Measurements from ENCODE around the gene RSPH3.

RSPH3 gene

DNA sequence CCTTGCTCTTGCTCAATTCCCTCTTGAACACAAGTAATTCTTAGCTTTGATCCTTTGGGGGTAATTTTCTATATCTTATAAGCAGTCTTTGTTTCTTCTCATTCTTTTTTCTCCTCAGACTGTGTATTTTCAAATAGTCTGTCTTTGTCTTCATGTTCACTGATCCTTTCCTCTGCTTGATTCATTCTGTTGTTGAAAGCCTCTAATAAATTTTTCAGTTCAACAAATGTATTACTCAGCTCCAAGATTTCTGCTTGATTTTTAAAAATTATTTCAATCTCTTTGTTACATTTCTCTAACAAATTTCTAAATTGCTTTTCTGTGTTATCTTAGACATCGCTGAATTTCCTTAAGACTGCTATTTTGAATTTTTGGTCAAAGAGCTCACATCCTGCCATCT, 11.5 kb downstream of the RSPH3 start:
- TF ChIP-seq, protein P1, sequence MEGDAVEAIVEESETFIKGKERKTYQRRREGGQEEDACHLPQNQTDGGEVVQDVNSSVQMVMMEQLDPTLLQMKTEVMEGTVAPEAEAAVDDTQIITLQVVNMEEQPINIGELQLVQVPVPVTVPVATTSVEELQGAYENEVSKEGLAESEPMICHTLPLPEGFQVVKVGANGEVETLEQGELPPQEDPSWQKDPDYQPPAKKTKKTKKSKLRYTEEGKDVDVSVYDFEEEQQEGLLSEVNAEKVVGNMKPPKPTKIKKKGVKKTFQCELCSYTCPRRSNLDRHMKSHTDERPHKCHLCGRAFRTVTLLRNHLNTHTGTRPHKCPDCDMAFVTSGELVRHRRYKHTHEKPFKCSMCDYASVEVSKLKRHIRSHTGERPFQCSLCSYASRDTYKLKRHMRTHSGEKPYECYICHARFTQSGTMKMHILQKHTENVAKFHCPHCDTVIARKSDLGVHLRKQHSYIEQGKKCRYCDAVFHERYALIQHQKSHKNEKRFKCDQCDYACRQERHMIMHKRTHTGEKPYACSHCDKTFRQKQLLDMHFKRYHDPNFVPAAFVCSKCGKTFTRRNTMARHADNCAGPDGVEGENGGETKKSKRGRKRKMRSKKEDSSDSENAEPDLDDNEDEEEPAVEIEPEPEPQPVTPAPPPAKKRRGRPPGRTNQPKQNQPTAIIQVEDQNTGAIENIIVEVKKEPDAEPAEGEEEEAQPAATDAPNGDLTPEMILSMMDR (IDR thresholded peaks at IDR 0.05; ENCODE audit: low read length), result no peak
- no peak for TF ChIP-seq EZH2 (IDR thresholded peaks at IDR 0.05; ENCODE audit: borderline replicate concordance, low read length)
- H3K36me3 ChIP-seq (ENCODE audit: insufficient read depth, low read length), result no peaks in the 10 kb centered on the region
- H3K9ac ChIP-seq (ENCODE audit: low read length), result no peak overlapping the region
- H2AFZ ChIP-seq (ENCODE audit: low read length), result no peak overlapping the region
- H3K4me1 ChIP-seq (ENCODE audit: insufficient read depth, low read length, severe bottlenecking), result no peaks in the 10 kb centered on the region
- no peak overlapping the region for H3K27ac ChIP-seq (ENCODE audit: low read depth, low read length, poor library complexity, severe bottlenecking)
- H3K9me2 ChIP-seq (ENCODE audit: low read depth, low read length), result no peaks in the 10 kb centered on the region
- H3K4me3 ChIP-seq (ENCODE audit: low read depth, low read length, poor library complexity, severe bottlenecking), result no peak overlapping the region
- H4K20me1 ChIP-seq (ENCODE audit: insufficient read depth, low read length), result no peaks in the 10 kb centered on the region
- no peaks in the 10 kb centered on the region for H3F3A ChIP-seq (ENCODE audit: insufficient read depth, low read length)
- peaks cover 6% of the 10 kb centered on the region; the same call in 1 of the 2 replicates for H3K9me3 ChIP-seq (ENCODE audit: low read length)
- no peaks in the 10 kb centered on the region for H3K27me3 ChIP-seq (ENCODE audit: insufficient read depth, low read length)
- H3K79me2 ChIP-seq (ENCODE audit: insufficient read depth, low read length), result no peaks in the 10 kb centered on the region
- no peak overlapping the region for H3K4me2 ChIP-seq (ENCODE audit: low read length)

DNA sequence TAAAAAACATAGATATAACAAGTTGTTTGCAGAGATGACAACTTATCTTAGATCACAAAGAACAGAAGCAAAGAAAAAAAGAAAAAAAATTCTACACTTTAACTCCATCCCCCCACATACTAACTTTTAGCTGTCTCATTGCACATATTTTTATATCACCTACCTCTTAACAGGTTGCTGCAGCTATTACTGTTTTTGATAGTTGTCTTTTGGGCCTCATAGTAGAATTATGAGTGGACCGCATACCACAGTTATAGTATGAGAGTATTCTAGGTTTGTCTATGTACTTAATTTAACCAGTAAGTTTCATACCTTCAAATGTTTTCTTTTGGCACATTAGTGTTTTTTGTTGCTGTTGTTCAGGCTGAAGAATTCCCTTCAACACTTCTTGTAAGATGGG, 12.3 kb downstream of the RSPH3 start:
- no peak for TF ChIP-seq EZH2 (IDR thresholded peaks at IDR 0.05; ENCODE audit: borderline replicate concordance, low read length)
- TF ChIP-seq, protein P1 (IDR thresholded peaks at IDR 0.05; ENCODE audit: low read length), result no peak
- Histone ChIP-seq H3K4me2 (ENCODE audit: low read length) (no peak overlapping the region), H3K9ac (ENCODE audit: low read length) (no peak overlapping the region), H3K4me1 (ENCODE audit: insufficient read depth, low read length, severe bottlenecking) (no peaks in the 10 kb centered on the region), H3K4me3 (ENCODE audit: low read depth, low read length, poor library complexity, severe bottlenecking) (no peak overlapping the region), H3K79me2 (ENCODE audit: insufficient read depth, low read length) (no peaks in the 10 kb centered on the region), H3F3A (ENCODE audit: insufficient read depth, low read length) (no peaks in the 10 kb centered on the region), H3K27ac (ENCODE audit: low read depth, low read length, poor library complexity, severe bottlenecking) (no peak overlapping the region), H3K9me3 (ENCODE audit: low read length) (peaks cover 6% of the 10 kb centered on the region; the same call in 1 of the 2 replicates), H3K9me2 (ENCODE audit: low read depth, low read length) (no peaks in the 10 kb centered on the region), H2AFZ (ENCODE audit: low read length) (no peak overlapping the region), H3K27me3 (ENCODE audit: insufficient read depth, low read length) (no peaks in the 10 kb centered on the region), H4K20me1 (ENCODE audit: insufficient read depth, low read length) (no peaks in the 10 kb centered on the region), H3K36me3 (ENCODE audit: insufficient read depth, low read length) (no peaks in the 10 kb centered on the region)

DNA sequence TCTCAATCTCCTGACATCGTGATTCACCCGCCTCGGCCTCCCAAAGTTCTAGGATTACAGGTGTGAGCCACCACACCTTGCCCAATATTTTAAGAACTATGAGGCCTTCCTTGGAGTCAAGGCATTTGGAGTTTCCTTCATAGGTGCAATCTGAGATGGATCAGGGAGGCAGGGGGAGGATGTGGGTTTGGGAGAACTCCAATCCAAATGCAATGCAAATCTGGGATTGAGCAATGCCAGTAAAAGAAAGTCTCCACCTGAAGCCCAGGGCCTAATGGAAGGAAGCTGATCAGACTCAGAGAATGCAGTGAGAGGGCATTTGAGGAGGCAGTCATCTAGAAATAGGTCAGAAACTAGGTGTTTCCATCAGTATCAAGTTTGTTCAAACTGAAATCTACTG, 21.2 kb downstream of the RSPH3 start:
- Histone ChIP-seq H3K9ac (ENCODE audit: low read length) (no peak overlapping the region), H3K36me3 (ENCODE audit: insufficient read depth, low read length) (no peaks in the 10 kb centered on the region), H3K27me3 (ENCODE audit: insufficient read depth, low read length) (no peaks in the 10 kb centered on the region), H3F3A (ENCODE audit: insufficient read depth, low read length) (no peaks in the 10 kb centered on the region), H3K4me1 (ENCODE audit: insufficient read depth, low read length, severe bottlenecking) (no peaks in the 10 kb centered on the region), H3K9me2 (ENCODE audit: low read depth, low read length) (no peaks in the 10 kb centered on the region), H4K20me1 (ENCODE audit: insufficient read depth, low read length) (no peaks in the 10 kb centered on the region), H3K4me3 (ENCODE audit: low read depth, low read length, poor library complexity, severe bottlenecking) (no peak overlapping the region), H2AFZ (ENCODE audit: low read length) (no peak overlapping the region), H3K27ac (ENCODE audit: low read depth, low read length, poor library complexity, severe bottlenecking) (no peak overlapping the region), H3K4me2 (ENCODE audit: low read length) (no peak overlapping the region), H3K79me2 (ENCODE audit: insufficient read depth, low read length) (no peaks in the 10 kb centered on the region), H3K9me3 (ENCODE audit: low read length) (no peaks in the 10 kb centered on the region)
- TF ChIP-seq EZH2 (IDR thresholded peaks at IDR 0.05; ENCODE audit: borderline replicate concordance, low read length), result no peak
- TF ChIP-seq, protein P1 (IDR thresholded peaks at IDR 0.05; ENCODE audit: low read length), result no peak
